B cell (primary cell): ENCODE measurements around the gene PEDS1. TPM values are rescaled to one million over a fixed set of nuclear protein-coding genes. Genes with fewer than 3 reads are reported as not detected.

Source experiments
- ATAC-seq: fragments of 200-7000 bp; cut with Tn5 transposase; one replicate; pipeline ENCODE4 v1.10.0; 2021; ENCODE audit warnings: low read depth, mild to moderate bottlenecking, moderate number of reproducible peaks, moderate library complexity
- CTCF ChIA-PET: fragments of 350-600 bp; sonication (Branson Sonifier 250); formaldehyde crosslinking; loops from one replicate; lab custom pipeline; 2021; ENCODE audit warnings: antibody characterized with exemption, inconsistent platforms; lab: Charles Lee
- POLR2A ChIA-PET: fragments of 350-600 bp; sonication (Branson Sonifier 250); formaldehyde crosslinking; loops from one replicate; lab custom pipeline; 2021; ENCODE audit warnings: antibody characterized with exemption; lab: Charles Lee
- DNase-seq: peaks from one replicate; pipeline ENCODE4 v3.0.0; 2013
- H2AFZ ChIP-seq: 2 replicates; pipeline ENCODE4 v1.6.1; 2012; ENCODE audit warnings: mild to moderate bottlenecking, low read depth, low read length; ENCODE audit not compliant: insufficient read depth, poor library complexity, severe bottlenecking
- H3K27ac ChIP-seq, 2 donors: 1 replicate in 1 of 2; 2 replicates in 1 of 2; pipeline ENCODE4 v1.5.1; 2012 to 2013; ENCODE audit warnings: low read length in 2 of 2, mild to moderate bottlenecking in 2 of 2, moderate library complexity in 1 of 2
- H3K27me3 ChIP-seq, 4 experiments: fragments of 200-600 bp in 1 of 4; sonication (generic) in 1 of 4; replicated peaks in 1 of 4; 1 replicate in 2 of 4; 2 replicates in 2 of 4; pipeline versions ENCODE4 v1.6.1 to v1.7.0; 2013 to 2016; ENCODE audit warnings: low read length in 3 of 4, mild to moderate bottlenecking in 2 of 4, mixed read lengths in 1 of 4, moderate library complexity in 1 of 4; ENCODE audit not compliant: insufficient read depth in 4 of 4, control insufficient read depth in 3 of 4; ENCODE audit errors: control extremely low read depth in 1 of 4
- H3K36me3 ChIP-seq, 2 experiments: replicated peaks in 1 of 2; 1 replicate in 1 of 2; 2 replicates in 1 of 2; pipeline versions ENCODE4 v1.6.1 to v1.7.1; 2013; ENCODE audit warnings: low read length in 1 of 2; ENCODE audit not compliant: insufficient read depth in 2 of 2, control insufficient read depth in 1 of 2; ENCODE audit errors: control extremely low read depth in 1 of 2, extremely low read depth in 1 of 2
- H3K4me1 ChIP-seq, 2 donors: fragments of 200-600 bp in 1 of 2; sonication (generic) in 1 of 2; 1 replicate in 1 of 2; 2 replicates in 1 of 2; pipeline versions ENCODE4 v1.5.1 to v1.6.1; 2013 to 2017; ENCODE audit warnings: low read length in 2 of 2; ENCODE audit not compliant: control insufficient read depth in 2 of 2, insufficient read depth in 2 of 2
- H3K4me2 ChIP-seq: replicated peaks from 2 replicates; pipeline ENCODE3; 2012; ENCODE audit warnings: mild to moderate bottlenecking, low read depth, low read length; ENCODE audit not compliant: poor library complexity, severe bottlenecking
- H3K4me3 ChIP-seq, 5 experiments: fragments of 200-600 bp in 1 of 5; sonication (generic) in 1 of 5; 1 replicate in 3 of 5; 2 replicates in 2 of 5; pipeline versions ENCODE4 v1.5.1 to v1.7.0; 2011 to 2016; ENCODE audit warnings: low read length in 4 of 5, mild to moderate bottlenecking in 4 of 5, low read depth in 2 of 5, control low read depth in 1 of 5, moderate library complexity in 1 of 5; ENCODE audit not compliant: insufficient read depth in 1 of 5; ENCODE audit errors: control extremely low read depth in 1 of 5, extremely low read depth in 1 of 5
- H3K79me2 ChIP-seq: fragments of 200-600 bp; sonication (generic); one replicate; pipeline ENCODE4 v1.6.0; 2016; ENCODE audit warnings: low read length; ENCODE audit not compliant: control insufficient read depth, insufficient read depth
- H3K9ac ChIP-seq: fragments of 200-600 bp; sonication (generic); 2 replicates; pipeline ENCODE4 v1.6.1; 2017; ENCODE audit warnings: mild to moderate bottlenecking, low read length, moderate library complexity
- H3K9me3 ChIP-seq, 3 donors: one replicate each; pipeline versions ENCODE4 v1.6.1 to v1.7.1; 2013; ENCODE audit warnings: low read length in 2 of 3; ENCODE audit not compliant: control insufficient read depth in 2 of 3, insufficient read depth in 1 of 3; ENCODE audit errors: control extremely low read depth in 1 of 3
- H4K20me1 ChIP-seq: 2 replicates; pipeline ENCODE4 v1.6.0; 2012; ENCODE audit warnings: mild to moderate bottlenecking, low read length; ENCODE audit not compliant: insufficient read depth, control insufficient read depth, poor library complexity, severe bottlenecking
- H3K27ac Mint-ChIP-seq: one replicate; pipeline ENCODE4 v1.8.0; 2021; ENCODE audit warnings: mixed read lengths
- H3K27me3 Mint-ChIP-seq: one replicate; pipeline ENCODE4 v1.8.0; 2021; ENCODE audit warnings: mixed read lengths
- H3K4me1 Mint-ChIP-seq: one replicate; pipeline ENCODE4 v1.8.0; 2021; ENCODE audit warnings: mixed read lengths
- H3K4me3 Mint-ChIP-seq: one replicate; pipeline ENCODE4 v1.8.0; 2021; ENCODE audit warnings: mixed read lengths
- H3K9me3 Mint-ChIP-seq: one replicate; pipeline ENCODE4 v1.8.0; 2022; ENCODE audit warnings: mixed read lengths; ENCODE audit not compliant: insufficient read depth
- CTCF ChIP-seq: fragments of 200-600 bp; IDR thresholded peaks from one replicate; pipeline ENCODE4 v1.8.0; 2022; ENCODE audit warnings: antibody characterized with exemption, mild to moderate bottlenecking
- EZH2 ChIP-seq: IDR thresholded peaks from 2 replicates; pipeline ENCODE4 v1.6.1; 2012; ENCODE audit warnings: borderline replicate concordance, low read depth, mild to moderate bottlenecking, moderate library complexity, low read length; ENCODE audit not compliant: insufficient read depth, poor library complexity, severe bottlenecking
- WGBS: methylation state at CpG from one replicate; pipeline ENCODE4 v1.1.5; 2013; ENCODE audit warnings: missing lambda C conversion rate; ENCODE audit not compliant: insufficient coverage; 5-methylcytosine and 5-hydroxymethylcytosine counted together
- intact Hi-C: fragments of 100-400 bp; cut with micrococcal nuclease; formaldehyde crosslinking; loops from one replicate; pipeline ENCODE4 v1.10.0; 2022
- polyA plus RNA-seq: library from polyadenylated mRNA; depleted of rRNA; stranded (reverse); fragments of >200 nt; gene quantifications from 2 replicates; pipeline ENCODE4 v1.2.3, GENCODE V29; 2012
- total RNA-seq, 2 donors: library from RNA; stranded (reverse); fragments of 120-200 nt in 1 of 2; gene quantifications; 1 replicate in 1 of 2; 2 replicates in 1 of 2; pipeline versions ENCODE4 v1.2.3 to v1.2.4, GENCODE V29; 2013 to 2022

PEDS1 gene
- total and polyA plus RNA-seq, 2 donors (not counting 1 experiment from before 2014, with no cell fraction given): 11.2 to 38.7 TPM

- H3K4me1 ChIP-seq: peaks cover 16 to 28% of the 10 kb centered on the region in 2 donors
- WGBS: 48% methylated on average over 26 of the region's 29 CpGs
- no peak for DNase-seq
- peaks cover 4 to 5% of the 10 kb centered on the region in 2 experiments for H3K36me3 ChIP-seq
- H3K9ac ChIP-seq: peak overlapping the region; percentile 80
- Mint-ChIP-seq H3K4me1 (peaks cover 16% of the 10 kb centered on the region), H3K4me3 (peak overlapping the region; percentile 72), H3K27ac (peak overlapping the region; percentile 80), H3K27me3 (peaks cover 12% of the 10 kb centered on the region), H3K9me3 (no peaks in the 10 kb centered on the region)
- no peak for TF ChIP-seq EZH2
- TF ChIP-seq CTCF: no peak
- H2AFZ ChIP-seq: peak overlapping the region; percentile 84
- H3K27ac ChIP-seq: no peak overlapping the region
- peaks cover 0 to 2% (median 0%) of the 10 kb centered on the region in 3 donors for H3K9me3 ChIP-seq
- H3K4me3 ChIP-seq: peak overlapping the region; percentile 15 to 83 (median 68)
- peaks cover 0 to 10% (median 3%) of the 10 kb centered on the region in 4 experiments for H3K27me3 ChIP-seq
- intact Hi-C loops: loop anchor here (1.0 kb wide), 3 partner anchors 271 to 542 kb away; partner anchors contain the start of gene PARD6B
- H3K4me2 ChIP-seq: peak overlapping the region; percentile 85
- H3K79me2 ChIP-seq: peaks cover 24% of the 10 kb centered on the region
- ChIA-PET CTCF (interaction anchor here (1.0 to 7.6 kb wide), 8 partner anchors 20 to 561 kb away, joined by 3 to 95 read pairs (median 9); no protein-coding TSS in a partner anchor), POLR2A (no interaction called here)
- peaks cover 26% of the 10 kb centered on the region for H4K20me1 ChIP-seq
- no peak for ATAC-seq
Measured at GRCh38 chr20:50189681-50190250, 36.2 kb upstream of the PEDS1 start.
